ENCODE measurements around the gene GRPEL2.
A peak's percentile ranks its signal among the peaks of the same experiment; 100 is the strongest.

Gene GRPEL2

GRCh38 chr5:149367972-149368645, 22.8 kb downstream of the GRPEL2 start:
- Histone ChIP-seq H3K4me3 (ENCODE audit: insufficient read depth in 1 of 2, low read depth in 1 of 2, low read length in 2 of 2) (no peak overlapping the region), H2BK5ac (ENCODE audit: low read depth, low read length, poor library complexity, severe bottlenecking) (no peak overlapping the region), H3K23ac (ENCODE audit: low read length in 2 of 2) (no peak overlapping the region), H3K79me1 (replicated peaks; ENCODE audit: low read length, poor library complexity, severe bottlenecking) (no peaks in the 10 kb centered on the region), H3K4me1 (ENCODE audit: control insufficient read depth, insufficient read depth, low read depth, low read length) (peaks cover 4% of the 10 kb centered on the region), H3K36me3 (ENCODE audit: control insufficient read depth in 1 of 2, insufficient read depth in 2 of 2, low read depth in 1 of 2, low read length in 2 of 2) (no peaks in the 10 kb centered on the region), H3K27me3 (ENCODE audit: control insufficient read depth in 1 of 2, insufficient read depth in 1 of 2, low read length in 2 of 2) (peaks cover 4 to 10% of the 10 kb centered on the region in 2 experiments), H3K14ac (ENCODE audit: low read length in 2 of 2) (no peak overlapping the region), H4K91ac (ENCODE audit: low read length) (peak overlapping the region; percentile 71), H3K27ac (ENCODE audit: low read length, poor library complexity, severe bottlenecking) (no peak overlapping the region), H2BK120ac (ENCODE audit: low read depth, low read length) (peak overlapping the region; percentile 45), H3K4me2 (ENCODE audit: low read length, poor library complexity, severe bottlenecking) (no peak overlapping the region), H3K18ac (ENCODE audit: low read depth in 1 of 2, low read length in 2 of 2) (peak overlapping the region; percentile 52 to 57), H2AK5ac (ENCODE audit: low read length, severe bottlenecking) (no peak overlapping the region), H3K9me3 (ENCODE audit: control insufficient read depth, low read length) (no peaks in the 10 kb centered on the region), H3K9ac (ENCODE audit: low read length) (no peak overlapping the region), H4K8ac (ENCODE audit: low read length) (peak overlapping the region; percentile 73), H2AFZ (ENCODE audit: low read depth, low read length) (no peak overlapping the region), H3K4ac (ENCODE audit: low read depth in 1 of 2, low read length in 2 of 2) (peak overlapping the region in 1 of 2 experiments; percentile 45), H2BK12ac (ENCODE audit: low read length in 2 of 2) (peak overlapping the region; percentile 75 to 80), H2BK15ac (ENCODE audit: low read depth, poor library complexity, severe bottlenecking) (peak overlapping the region; percentile 0)
- no peak for DNase-seq
- 95% methylated on average over 22 of the region's 22 CpGs for WGBS

DNA sequence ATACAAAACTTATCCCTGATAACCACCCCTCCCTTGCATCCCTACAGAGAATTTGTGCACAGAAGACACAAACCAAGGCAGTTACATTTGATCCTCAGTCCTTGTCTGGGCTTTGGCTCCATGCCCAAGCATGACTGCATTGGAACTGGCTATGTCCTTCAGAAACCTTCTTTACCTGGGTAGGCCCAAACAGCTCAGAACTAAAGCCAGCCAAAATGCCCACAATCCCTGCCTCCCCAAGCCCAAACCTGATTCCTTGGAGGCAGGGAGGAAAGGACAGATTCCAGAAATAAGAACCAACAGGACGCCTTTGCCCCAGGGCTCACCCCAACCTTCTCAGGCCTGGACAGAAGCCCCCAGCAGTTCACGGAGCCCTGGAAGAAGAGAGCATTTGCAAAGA, 25.6 kb downstream of the GRPEL2 start:
- H2AK5ac ChIP-seq (ENCODE audit: low read length, severe bottlenecking) = no peak overlapping the region
- H3K36me3 ChIP-seq (ENCODE audit: control insufficient read depth in 1 of 2, insufficient read depth in 2 of 2, low read depth in 1 of 2, low read length in 2 of 2) = no peaks in the 10 kb centered on the region
- H2AFZ ChIP-seq (ENCODE audit: low read depth, low read length) = no peak overlapping the region
- H3K27me3 ChIP-seq (ENCODE audit: control insufficient read depth in 1 of 2, insufficient read depth in 1 of 2, low read length in 2 of 2) = peaks cover 4 to 10% of the 10 kb centered on the region in 2 experiments
- no peak overlapping the region for H3K14ac ChIP-seq (ENCODE audit: low read length in 2 of 2)
- H4K8ac ChIP-seq (ENCODE audit: low read length) = peak overlapping the region; percentile 12
- H3K4me2 ChIP-seq (ENCODE audit: low read length, poor library complexity, severe bottlenecking) = no peak overlapping the region
- no peak overlapping the region for H3K4me3 ChIP-seq (ENCODE audit: insufficient read depth in 1 of 2, low read depth in 1 of 2, low read length in 2 of 2)
- no peak overlapping the region for H4K91ac ChIP-seq (ENCODE audit: low read length)
- H3K79me1 ChIP-seq (replicated peaks; ENCODE audit: low read length, poor library complexity, severe bottlenecking) = no peaks in the 10 kb centered on the region
- no peak overlapping the region for H3K4ac ChIP-seq (ENCODE audit: low read depth in 1 of 2, low read length in 2 of 2)
- no peak overlapping the region for H3K27ac ChIP-seq (ENCODE audit: low read length, poor library complexity, severe bottlenecking)
- DNase-seq = no peak
- no peaks in the 10 kb centered on the region for H3K9me3 ChIP-seq (ENCODE audit: control insufficient read depth, low read length)
- no peak overlapping the region for H2BK5ac ChIP-seq (ENCODE audit: low read depth, low read length, poor library complexity, severe bottlenecking)
- H3K9ac ChIP-seq (ENCODE audit: low read length) = no peak overlapping the region
- H2BK120ac ChIP-seq (ENCODE audit: low read depth, low read length) = no peak overlapping the region
- no peak overlapping the region for H3K23ac ChIP-seq (ENCODE audit: low read length in 2 of 2)
- H3K4me1 ChIP-seq (ENCODE audit: control insufficient read depth, insufficient read depth, low read depth, low read length) = peaks cover 4% of the 10 kb centered on the region
- H3K18ac ChIP-seq (ENCODE audit: low read depth in 1 of 2, low read length in 2 of 2) = no peak overlapping the region
- peak overlapping the region; percentile 54 for H2BK15ac ChIP-seq (ENCODE audit: low read depth, poor library complexity, severe bottlenecking)
- WGBS = 85% methylated on average over 2 of the region's 2 CpGs
- H2BK12ac ChIP-seq (ENCODE audit: low read length in 2 of 2) = peak overlapping the region in 1 of 2 experiments; percentile 6

- Histone ChIP-seq H3K14ac (ENCODE audit: low read length in 2 of 2) (no peak overlapping the region), H3K36me3 (ENCODE audit: control insufficient read depth in 1 of 2, insufficient read depth in 2 of 2, low read depth in 1 of 2, low read length in 2 of 2) (no peaks in the 10 kb centered on the region), H3K4me3 (ENCODE audit: insufficient read depth in 1 of 2, low read depth in 1 of 2, low read length in 2 of 2) (no peak overlapping the region), H2AFZ (ENCODE audit: low read depth, low read length) (no peak overlapping the region), H2BK15ac (ENCODE audit: low read depth, poor library complexity, severe bottlenecking) (peak overlapping the region; percentile 49), H3K27ac (ENCODE audit: low read length, poor library complexity, severe bottlenecking) (no peak overlapping the region), H3K9me3 (ENCODE audit: control insufficient read depth, low read length) (no peaks in the 10 kb centered on the region), H3K79me1 (replicated peaks; ENCODE audit: low read length, poor library complexity, severe bottlenecking) (no peaks in the 10 kb centered on the region), H3K23ac (ENCODE audit: low read length in 2 of 2) (no peak overlapping the region), H3K4me1 (ENCODE audit: control insufficient read depth, insufficient read depth, low read depth, low read length) (peaks cover 4% of the 10 kb centered on the region), H3K4ac (ENCODE audit: low read depth in 1 of 2, low read length in 2 of 2) (no peak overlapping the region), H4K8ac (ENCODE audit: low read length) (no peak overlapping the region), H3K9ac (ENCODE audit: low read length) (no peak overlapping the region), H2BK120ac (ENCODE audit: low read depth, low read length) (no peak overlapping the region), H3K4me2 (ENCODE audit: low read length, poor library complexity, severe bottlenecking) (no peak overlapping the region), H3K27me3 (ENCODE audit: control insufficient read depth in 1 of 2, insufficient read depth in 1 of 2, low read length in 2 of 2) (peaks cover 4 to 15% of the 10 kb centered on the region in 2 experiments), H2AK5ac (ENCODE audit: low read length, severe bottlenecking) (no peak overlapping the region), H4K91ac (ENCODE audit: low read length) (no peak overlapping the region), H2BK5ac (ENCODE audit: low read depth, low read length, poor library complexity, severe bottlenecking) (no peak overlapping the region), H3K18ac (ENCODE audit: low read depth in 1 of 2, low read length in 2 of 2) (no peak overlapping the region), H2BK12ac (ENCODE audit: low read length in 2 of 2) (no peak overlapping the region)
- 42% methylated on average over 10 of the region's 12 CpGs for WGBS
- peak; percentile 60 for DNase-seq
Observed at GRCh38 chr5:149371296-149371962, 26.1 kb downstream of the GRPEL2 start.

DNA sequence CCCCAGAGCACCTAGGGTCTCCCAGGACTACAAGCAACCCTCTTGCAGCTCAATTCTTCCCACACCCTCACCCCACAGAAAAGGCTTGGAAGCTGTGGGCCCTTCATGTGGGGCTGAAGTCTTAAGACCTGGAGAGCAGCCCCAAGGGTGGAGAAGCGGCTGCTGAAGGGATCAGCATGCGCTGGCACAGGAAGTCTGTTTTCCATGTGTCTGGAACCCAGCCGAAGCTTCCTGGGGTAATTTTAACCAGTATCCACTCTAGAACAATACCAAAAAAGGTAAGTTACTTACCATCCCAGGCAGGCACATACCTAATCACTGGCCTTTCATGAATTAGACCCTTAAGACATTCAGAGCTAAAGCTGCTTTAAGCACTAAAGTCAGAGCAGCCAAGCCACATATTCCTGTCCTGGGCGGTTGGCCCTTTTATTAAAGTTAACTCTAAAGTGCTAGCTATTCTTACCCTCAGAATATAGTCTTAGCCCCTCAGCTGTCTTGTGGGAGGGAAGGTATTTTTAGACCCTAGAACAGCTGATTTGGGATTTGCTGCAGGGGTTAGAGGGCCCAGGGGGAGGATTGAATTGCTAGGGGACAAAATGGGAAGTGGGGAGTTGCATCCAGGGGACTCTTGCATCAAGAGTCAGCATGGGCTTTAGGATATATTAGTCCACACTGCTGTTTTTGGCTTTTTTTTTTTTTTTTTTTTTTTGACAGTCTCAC, 26.9 kb downstream of the GRPEL2 start:
- H3K14ac ChIP-seq (ENCODE audit: low read length in 2 of 2) = no peak overlapping the region
- no peaks in the 10 kb centered on the region for H3K36me3 ChIP-seq (ENCODE audit: control insufficient read depth in 1 of 2, insufficient read depth in 2 of 2, low read depth in 1 of 2, low read length in 2 of 2)
- 82% methylated on average over 3 of the region's 4 CpGs for WGBS
- H3K9ac ChIP-seq (ENCODE audit: low read length) = no peak overlapping the region
- no peak for DNase-seq
- H3K18ac ChIP-seq (ENCODE audit: low read depth in 1 of 2, low read length in 2 of 2) = no peak overlapping the region
- H3K4me2 ChIP-seq (ENCODE audit: low read length, poor library complexity, severe bottlenecking) = no peak overlapping the region
- no peaks in the 10 kb centered on the region for H3K9me3 ChIP-seq (ENCODE audit: control insufficient read depth, low read length)
- H2BK120ac ChIP-seq (ENCODE audit: low read depth, low read length) = no peak overlapping the region
- H3K27ac ChIP-seq (ENCODE audit: low read length, poor library complexity, severe bottlenecking) = no peak overlapping the region
- no peak overlapping the region for H2BK5ac ChIP-seq (ENCODE audit: low read depth, low read length, poor library complexity, severe bottlenecking)
- no peak overlapping the region for H2AFZ ChIP-seq (ENCODE audit: low read depth, low read length)
- peaks cover 4% of the 10 kb centered on the region for H3K4me1 ChIP-seq (ENCODE audit: control insufficient read depth, insufficient read depth, low read depth, low read length)
- H4K8ac ChIP-seq (ENCODE audit: low read length) = no peak overlapping the region
- no peak overlapping the region for H2BK12ac ChIP-seq (ENCODE audit: low read length in 2 of 2)
- H3K4ac ChIP-seq (ENCODE audit: low read depth in 1 of 2, low read length in 2 of 2) = no peak overlapping the region
- H3K4me3 ChIP-seq (ENCODE audit: insufficient read depth in 1 of 2, low read depth in 1 of 2, low read length in 2 of 2) = no peak overlapping the region
- no peak overlapping the region for H2BK15ac ChIP-seq (ENCODE audit: low read depth, poor library complexity, severe bottlenecking)
- H3K27me3 ChIP-seq (ENCODE audit: control insufficient read depth in 1 of 2, insufficient read depth in 1 of 2, low read length in 2 of 2) = peaks cover 4 to 22% of the 10 kb centered on the region in 2 experiments
- no peak overlapping the region for H2AK5ac ChIP-seq (ENCODE audit: low read length, severe bottlenecking)
- no peak overlapping the region for H4K91ac ChIP-seq (ENCODE audit: low read length)
- H3K23ac ChIP-seq (ENCODE audit: low read length in 2 of 2) = no peak overlapping the region
- H3K79me1 ChIP-seq (replicated peaks; ENCODE audit: low read length, poor library complexity, severe bottlenecking) = no peaks in the 10 kb centered on the region

All from mesenchymal stem cell (in vitro differentiated cells and primary cell).